T1000 (cell line): ENCODE measurements around the gene MEOX2.

Experiments
- DNase-seq: peaks from one replicate; lab custom pipeline; 2025; ENCODE audit warnings: mixed read lengths; lab: John Stamatoyannopoulos, UW

The MEOX2 gene

GRCh38 chr7:15686295-15686956 lies at the start of gene MEOX2:
MEOX2 (minus strand) TSS chr7:15686683; CDS start chr7:15686402, 281 bp downstream.
- no peak for DNase-seq

- DNase-seq, result no peak
Observed at GRCh38 chr7:15729746-15730145, 43.3 kb upstream of the MEOX2 start.

GRCh38 chr7:15725051-15725450 lies 38.6 kb upstream of the MEOX2 start:
- DNase-seq, result no peak

GRCh38 chr7:15723841-15724240 lies 37.4 kb upstream of the MEOX2 start:
- no peak for DNase-seq

- DNase-seq, result no peak
Observed at GRCh38 chr7:15720849-15721471, 34.5 kb upstream of the MEOX2 start.

- no peak for DNase-seq
Observed at GRCh38 chr7:15719311-15719710, 32.8 kb upstream of the MEOX2 start.

- DNase-seq, result no peak
Observed at GRCh38 chr7:15715435-15715834, 29.0 kb upstream of the MEOX2 start.

DNA sequence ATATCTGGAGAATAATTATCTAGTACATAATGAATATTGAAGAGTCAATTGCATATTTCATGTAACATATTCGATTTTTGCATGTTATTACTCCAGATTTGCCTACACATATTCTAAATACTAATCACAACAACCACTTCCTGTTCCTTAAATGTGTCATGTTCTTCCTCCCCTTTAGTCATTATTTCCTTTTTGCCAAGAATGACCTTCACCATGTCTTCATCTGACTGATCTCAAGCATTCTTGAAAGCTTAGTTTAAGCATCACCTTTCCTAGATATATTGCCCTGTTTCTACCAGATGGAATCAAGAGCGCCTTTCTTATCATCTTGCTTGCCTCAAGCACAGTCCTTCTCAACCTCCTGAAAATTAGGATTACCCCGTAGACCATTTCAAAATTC lies 23.5 kb upstream of the MEOX2 start:
- DNase-seq, result no peak

DNA sequence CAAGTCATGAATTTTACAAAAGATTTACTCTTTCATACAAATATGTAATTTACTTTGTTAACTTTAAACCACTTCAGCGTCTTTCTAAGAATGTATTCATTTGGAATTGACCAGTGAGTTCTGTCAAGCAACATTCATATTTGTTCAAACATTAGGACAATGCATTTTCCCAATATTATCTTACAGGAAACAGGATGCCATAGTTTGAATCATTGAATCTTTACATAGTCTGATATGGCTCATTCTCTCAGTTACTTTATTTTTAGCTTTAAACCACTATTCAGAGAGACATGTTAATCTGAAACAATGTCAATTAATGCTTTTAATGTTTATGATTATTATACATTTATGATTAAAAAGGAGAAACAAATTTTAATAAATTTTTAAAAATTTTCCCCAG lies 21.1 kb upstream of the MEOX2 start:
- DNase-seq, result no peak

- no peak for DNase-seq
Observed at GRCh38 chr7:15703732-15704131, 17.2 kb upstream of the MEOX2 start.

- DNase-seq, result no peak
Observed at GRCh38 chr7:15692501-15693020, 6.1 kb upstream of the MEOX2 start.

GRCh38 chr7:15688911-15689310 lies 2.4 kb upstream of the MEOX2 start:
- no peak for DNase-seq

GRCh38 chr7:15688279-15688626 lies 1.8 kb upstream of the MEOX2 start:
- DNase-seq, result no peak

DNA sequence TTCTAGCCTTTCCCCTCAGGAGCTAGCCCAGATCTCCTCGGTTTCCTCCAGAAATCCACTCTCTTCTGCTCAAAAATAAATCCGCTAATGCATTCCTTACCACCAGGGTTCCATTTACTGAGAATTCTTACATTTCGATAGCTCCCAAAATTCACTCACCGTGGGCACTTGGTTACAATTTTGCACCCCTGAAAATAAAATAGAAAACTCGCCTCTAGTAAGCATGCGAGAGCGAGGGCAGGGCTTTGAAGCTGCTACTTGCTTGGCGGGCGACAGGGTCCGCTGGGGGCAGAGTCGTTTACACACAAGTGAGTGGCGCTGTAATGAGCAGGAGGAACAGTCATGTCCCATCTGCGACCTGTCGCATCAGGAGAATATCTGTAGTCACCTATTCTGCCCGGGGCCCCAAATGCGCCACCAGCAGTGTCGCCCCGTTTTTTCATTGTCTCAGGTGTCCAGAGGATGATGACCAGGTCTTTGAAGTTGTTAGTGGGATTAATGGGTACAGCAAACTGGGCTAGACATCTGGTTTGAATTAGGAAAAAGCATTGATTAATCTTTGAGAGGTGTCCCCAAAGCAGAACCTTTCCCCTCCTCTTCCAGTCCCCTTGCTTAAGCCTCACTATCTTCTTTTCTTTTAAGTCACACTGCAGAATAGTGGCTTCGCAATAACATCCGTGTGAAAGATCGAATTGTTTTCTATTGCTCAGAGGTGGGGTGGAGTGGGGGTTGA lies 1.2 kb upstream of the MEOX2 start:
- no peak for DNase-seq

GRCh38 chr7:15686957-15687545 lies 568 bp upstream of the MEOX2 start:
- DNase-seq, result no peak

DNA sequence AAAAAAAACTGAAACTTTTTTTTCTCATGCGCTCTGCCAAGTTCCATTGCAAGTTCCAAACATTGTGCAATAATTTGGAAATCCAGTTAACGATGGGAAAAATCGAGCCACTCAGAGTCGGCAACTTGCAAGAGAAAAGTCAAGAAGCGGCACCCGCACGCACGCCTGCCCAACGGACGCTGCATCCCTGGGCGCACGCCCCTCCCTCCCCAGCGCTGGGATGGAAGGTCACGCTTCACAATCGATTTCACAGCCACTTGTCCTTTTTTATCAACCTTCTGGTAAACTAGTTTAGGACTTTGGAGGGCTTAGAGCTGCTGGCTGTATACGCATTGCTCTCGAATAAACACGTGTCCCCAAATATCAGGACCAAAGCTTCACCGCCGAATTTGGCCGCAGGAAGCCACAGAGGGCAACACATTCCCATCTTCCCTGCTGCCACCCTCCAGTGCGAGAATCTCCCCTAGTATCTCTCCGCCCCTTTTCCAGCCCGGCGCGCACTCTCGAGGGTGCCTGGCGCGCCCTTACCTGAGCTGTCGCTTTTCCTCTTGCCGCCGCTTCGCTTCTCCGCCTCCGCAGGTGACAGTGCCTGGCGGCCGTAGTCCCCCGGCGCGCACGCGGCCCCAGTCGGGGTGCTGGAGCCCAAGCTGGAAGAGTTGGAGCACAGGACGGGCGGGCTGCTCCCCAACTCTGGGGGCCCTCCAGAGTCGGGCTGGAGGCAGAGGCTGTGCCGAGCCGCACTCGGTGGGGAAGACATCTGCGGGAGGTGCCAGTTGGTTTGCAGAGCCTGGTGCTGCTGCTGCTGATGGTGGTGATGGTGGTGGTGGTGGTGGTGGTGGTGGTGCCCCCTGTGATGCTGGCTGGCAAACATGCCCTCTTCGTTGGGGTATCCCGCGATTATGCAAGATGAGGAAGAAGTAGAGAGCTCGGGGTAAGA lies 857 bp downstream of the MEOX2 start:
- DNase-seq, result no peak

GRCh38 chr7:15684871-15685270 lies 1.6 kb downstream of the MEOX2 start:
- no peak for DNase-seq

GRCh38 chr7:15684111-15684800 lies 2.2 kb downstream of the MEOX2 start:
- no peak for DNase-seq

DNA sequence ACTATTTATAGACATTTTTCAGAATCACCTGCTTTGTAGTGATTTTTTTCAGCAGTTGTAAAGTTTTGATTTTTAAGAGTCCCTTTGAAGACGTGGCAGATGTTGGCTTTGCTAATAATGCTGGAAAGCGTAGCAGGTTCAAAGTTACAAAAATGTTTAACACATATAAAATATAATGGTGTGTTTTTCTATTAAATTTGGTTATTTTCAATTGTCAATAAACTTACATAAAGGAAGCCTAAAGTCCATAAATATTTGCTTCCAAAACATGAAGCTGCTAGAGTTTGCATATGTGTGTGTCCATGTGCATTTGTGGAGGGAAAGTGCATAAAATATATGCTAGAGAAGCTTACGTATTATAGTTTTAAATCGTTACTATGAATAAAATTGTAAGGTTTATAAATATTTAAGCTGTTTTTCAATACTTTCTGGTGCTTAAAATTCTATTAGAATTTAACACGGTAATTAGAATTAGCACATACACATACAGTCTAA lies 3.7 kb downstream of the MEOX2 start:
- DNase-seq, result no peak

GRCh38 chr7:15682111-15682510 lies 4.4 kb downstream of the MEOX2 start:
- DNase-seq, result no peak

- DNase-seq, result no peak
Observed at GRCh38 chr7:15681631-15682030, 4.9 kb downstream of the MEOX2 start.
